Upper lobe of left lung (tissue), 6 donors: ENCODE results near the gene MICU2. TPM values are rescaled to one million over a fixed set of nuclear protein-coding genes. Genes with fewer than 3 reads are reported as not detected.

Experiments
- ATAC-seq, 2 donors: fragments of 200-7000 bp; cut with Tn5 transposase; one replicate each; pipeline ENCODE4 v1.9.1; 2022; ENCODE audit warnings: mild to moderate bottlenecking in 2 of 2, moderate library complexity in 2 of 2; ENCODE audit not compliant: low FRiP score in 2 of 2
- DNase-seq, 2 donors: peaks; one replicate each; pipeline ENCODE4 v3.0.0-alpha.2; 2019 to 2020
- H3K27ac ChIP-seq, 4 donors: fragments of 200-600 bp; sonication (generic); one replicate each; pipeline ENCODE4 v1.5.1; 2016 to 2019
- H3K27me3 ChIP-seq, 4 donors: fragments of 200-600 bp; sonication (generic); one replicate each; pipeline ENCODE4 v1.5.1; 2017 to 2019
- H3K36me3 ChIP-seq, 4 donors: fragments of 200-600 bp; sonication (generic); one replicate each; pipeline ENCODE4 v1.5.1; 2016 to 2019
- H3K4me1 ChIP-seq, 4 donors: fragments of 200-600 bp; sonication (generic); one replicate each; pipeline ENCODE4 v1.5.1; 2018 to 2019
- H3K4me3 ChIP-seq, 4 donors: fragments of 200-600 bp; sonication (generic); one replicate each; pipeline ENCODE4 v1.5.1; 2017 to 2019; ENCODE audit warnings: mild to moderate bottlenecking in 2 of 4, moderate library complexity in 1 of 4
- H3K9me3 ChIP-seq, 4 donors: fragments of 200-600 bp; sonication (generic); one replicate each; pipeline ENCODE4 v1.5.1; 2018 to 2019
- CTCF ChIP-seq, 6 experiments: fragments of 450-650 bp in 4 of 6; fragments of 200-600 bp in 2 of 6; sonication (generic) in 2 of 6; IDR thresholded peaks; one replicate each; pipeline ENCODE4 v1.5.1; 2016 to 2019; ENCODE audit warnings: antibody characterized with exemption in 6 of 6
- EP300 ChIP-seq, 4 donors: sonication (generic); formaldehyde crosslinking; IDR thresholded peaks; one replicate each; pipeline ENCODE4 v1.5.1; 2017; ENCODE audit warnings: antibody characterized with exemption in 4 of 4, control low read depth in 2 of 4
- POLR2A ChIP-seq, 4 donors: fragments of 450-650 bp; IDR thresholded peaks; one replicate each; pipeline ENCODE4 v1.5.1; 2016 to 2017; ENCODE audit warnings: antibody characterized with exemption in 4 of 4, mild to moderate bottlenecking in 2 of 4
- POLR2AphosphoS5 ChIP-seq, 2 donors: sonication (generic); formaldehyde crosslinking; IDR thresholded peaks; one replicate each; pipeline ENCODE4 v1.5.1; 2017; ENCODE audit warnings: antibody characterized with exemption in 2 of 2
- WGBS, 2 donors: methylation state at CpG; one replicate each; pipeline ENCODE4 v1.1.5; 2017 to 2018; 5-methylcytosine and 5-hydroxymethylcytosine counted together
- total RNA-seq, 6 donors: library from RNA; depleted of rRNA in 4 of 6; stranded (reverse); fragments of >200 nt in 4 of 6; gene quantifications; one replicate each; pipeline versions ENCODE4 v1.1.0 to v1.2.1, GENCODE V29; 2016 to 2021
- donor health status: DM: no; HTN: no; CAD: no; lungs with moderate emphysema.
- donor health status: DM: no; HTN: yes; CAD: no; lungs with severe emphysema.

Gene MICU2
- total RNA-seq, 6 donors from 2014 or later, result 27.9 to 80.4 (median 46.0) TPM

- TF ChIP-seq EP300 (IDR thresholded peaks at IDR 0.05) (no peak), POLR2AphosphoS5 (IDR thresholded peaks at IDR 0.05) (no peak), CTCF (IDR thresholded peaks at IDR 0.05) (no peak), POLR2A (IDR thresholded peaks at IDR 0.05) (no peak)
- no peak overlapping the region for H3K27ac ChIP-seq
Measured at GRCh38 chr13:21611385-21611784, 7.4 kb upstream of the MICU2 start.

GRCh38 chr13:21610687-21611086, 6.7 kb upstream of the MICU2 start:
- DNase-seq, result peak in 1 of 2 donors; percentile 73
- Histone ChIP-seq H3K4me1 (no peaks in the 10 kb centered on the region), H3K27me3 (no peaks in the 10 kb centered on the region), H3K36me3 (no peaks in the 10 kb centered on the region), H3K27ac (no peak overlapping the region), H3K4me3 (no peak overlapping the region), H3K9me3 (no peaks in the 10 kb centered on the region)
- no peak for TF ChIP-seq EP300 (IDR thresholded peaks at IDR 0.05)
- TF ChIP-seq POLR2AphosphoS5 (IDR thresholded peaks at IDR 0.05), result no peak
- no peak for TF ChIP-seq CTCF (IDR thresholded peaks at IDR 0.05)
- TF ChIP-seq POLR2A (IDR thresholded peaks at IDR 0.05), result no peak
- ATAC-seq, result peak in 1 of 2 donors; percentile 19
- 93 to 94% methylated on average over 5 to 11 of the region's 12 CpGs for WGBS, 2 donors

More at GRCh38 chr13:21611385-21611784, 7.4 kb upstream of the MICU2 start:
- H3K4me1 ChIP-seq, result no peaks in the 10 kb centered on the region
- H3K36me3 ChIP-seq, result no peaks in the 10 kb centered on the region
- no peaks in the 10 kb centered on the region for H3K9me3 ChIP-seq
- DNase-seq, result peak in 1 of 2 donors; percentile 66
- H3K4me3 ChIP-seq, result no peak overlapping the region
- no peaks in the 10 kb centered on the region for H3K27me3 ChIP-seq
- WGBS, 2 donors, result 97 to 98% methylated on average over 21 of the region's 21 CpGs
- ATAC-seq, result no peak

- no peaks in the 10 kb centered on the region for H3K36me3 ChIP-seq
- H3K27ac ChIP-seq, result no peak overlapping the region
- WGBS, 2 donors, result 89 to 93% methylated on average over 4 of the region's 4 CpGs
- H3K9me3 ChIP-seq, result no peaks in the 10 kb centered on the region
- no peaks in the 10 kb centered on the region for H3K27me3 ChIP-seq
- no peak for ATAC-seq
- TF ChIP-seq CTCF (IDR thresholded peaks at IDR 0.05) (no peak), POLR2AphosphoS5 (IDR thresholded peaks at IDR 0.05) (no peak), POLR2A (IDR thresholded peaks at IDR 0.05) (no peak)
- no peak for DNase-seq
- H3K4me3 ChIP-seq, result no peak overlapping the region
- H3K4me1 ChIP-seq, result peaks cover 0 to 2% (median 0%) of the 10 kb centered on the region in 4 donors
Measured at GRCh38 chr13:21608961-21609360, 5.0 kb upstream of the MICU2 start.

GRCh38 chr13:21606796-21607195, 2.8 kb upstream of the MICU2 start:
- 69 to 70% methylated on average over 6 of the region's 6 CpGs for WGBS, 2 donors
- no peak for DNase-seq
- H3K36me3 ChIP-seq, result no peaks in the 10 kb centered on the region
- no peak overlapping the region for H3K4me3 ChIP-seq
- TF ChIP-seq POLR2A (IDR thresholded peaks at IDR 0.05) (no peak), POLR2AphosphoS5 (IDR thresholded peaks at IDR 0.05) (no peak), EP300 (IDR thresholded peaks at IDR 0.05) (no peak), CTCF (IDR thresholded peaks at IDR 0.05) (no peak)
- H3K27me3 ChIP-seq, result no peaks in the 10 kb centered on the region
- H3K27ac ChIP-seq, result no peak overlapping the region
- H3K4me1 ChIP-seq, result peaks cover 5 to 10% (median 8%) of the 10 kb centered on the region in 4 donors
- no peaks in the 10 kb centered on the region for H3K9me3 ChIP-seq
- ATAC-seq, result no peak

- Histone ChIP-seq H3K36me3 (peaks cover 0 to 3% (median 0%) of the 10 kb centered on the region in 4 donors), H3K27ac (no peak overlapping the region), H3K9me3 (no peaks in the 10 kb centered on the region), H3K4me1 (peaks cover 5 to 11% (median 8%) of the 10 kb centered on the region in 4 donors), H3K27me3 (no peaks in the 10 kb centered on the region), H3K4me3 (no peak overlapping the region)
- TF ChIP-seq POLR2A (IDR thresholded peaks at IDR 0.05), result no peak
- no peak for ATAC-seq
- DNase-seq, result no peak
- 82 to 87% methylated on average over 2 of the region's 2 CpGs for WGBS, 2 donors
Measured at GRCh38 chr13:21606251-21606650, 2.3 kb upstream of the MICU2 start.
